RWPE2 (cell line): ENCODE results near the gene STEAP3.

ENCODE experiments used
- ATAC-seq: fragments of 200-7000 bp; cut with Tn5 transposase; 3 replicates; pipeline ENCODE4 v1.9.1; 2021; ENCODE audit warnings: low read depth
- DNase-seq: peaks from one replicate; pipeline ENCODE4 v3.0.0-alpha.2; 2020; ENCODE audit warnings: low spot score
- H3K27ac ChIP-seq: fragments of 450-650 bp; 2 replicates; pipeline ENCODE4 v1.5.1; 2017; ENCODE audit warnings: mild to moderate bottlenecking; ENCODE audit not compliant: poor library complexity, severe bottlenecking
- H3K27me3 ChIP-seq: fragments of 250-450 bp; sonication (Bioruptor Pico); 2 replicates; pipeline ENCODE4 v1.5.1; 2021; ENCODE audit warnings: mild to moderate bottlenecking, moderate library complexity; ENCODE audit not compliant: insufficient read depth, poor library complexity, severe bottlenecking
- H3K36me3 ChIP-seq: fragments of 250-450 bp; sonication (Bioruptor Pico); 2 replicates; pipeline ENCODE4 v1.5.1; 2020; ENCODE audit warnings: low read depth, mild to moderate bottlenecking, moderate library complexity
- H3K4me1 ChIP-seq: fragments of 250-450 bp; sonication (Bioruptor Pico); 2 replicates; pipeline ENCODE4 v1.5.1; 2021; ENCODE audit warnings: mild to moderate bottlenecking, moderate library complexity; ENCODE audit not compliant: insufficient read depth, poor library complexity, severe bottlenecking
- H3K4me3 ChIP-seq: fragments of 250-450 bp; sonication (Bioruptor Pico); 2 replicates; pipeline ENCODE4 v1.5.1; 2021; ENCODE audit warnings: mild to moderate bottlenecking, moderate library complexity; ENCODE audit not compliant: severe bottlenecking
- H3K9me3 ChIP-seq: fragments of 250-450 bp; sonication (Bioruptor Pico); 2 replicates; pipeline ENCODE4 v1.5.1; 2021; ENCODE audit warnings: mild to moderate bottlenecking, moderate library complexity; ENCODE audit not compliant: severe bottlenecking
- CTCF ChIP-seq: fragments of 450-650 bp; IDR thresholded peaks from one replicate; pipeline ENCODE4 v1.5.1; 2017; ENCODE audit warnings: mild to moderate bottlenecking, moderate library complexity; ENCODE audit not compliant: poor library complexity, severe bottlenecking

The STEAP3 gene

GRCh38 chr2:119192893-119193292 lies 30.7 kb upstream of the STEAP3 start:
- Histone ChIP-seq H3K4me1 (peaks cover 15% of the 10 kb centered on the region), H3K4me3 (no peak overlapping the region), H3K36me3 (no peaks in the 10 kb centered on the region), H3K27ac (no peak overlapping the region), H3K9me3 (no peaks in the 10 kb centered on the region), H3K27me3 (no peaks in the 10 kb centered on the region)
- no peak for TF ChIP-seq CTCF
- DNase-seq (no peak), ATAC-seq (no peak)

- Histone ChIP-seq H3K27ac (no peak overlapping the region), H3K4me1 (peaks cover 15% of the 10 kb centered on the region), H3K36me3 (no peaks in the 10 kb centered on the region), H3K4me3 (no peak overlapping the region), H3K27me3 (no peaks in the 10 kb centered on the region), H3K9me3 (no peaks in the 10 kb centered on the region)
- TF ChIP-seq CTCF, result no peak
- DNase-seq (no peak), ATAC-seq (no peak)
Measured at GRCh38 chr2:119195001-119195400, 28.6 kb upstream of the STEAP3 start.

DNA sequence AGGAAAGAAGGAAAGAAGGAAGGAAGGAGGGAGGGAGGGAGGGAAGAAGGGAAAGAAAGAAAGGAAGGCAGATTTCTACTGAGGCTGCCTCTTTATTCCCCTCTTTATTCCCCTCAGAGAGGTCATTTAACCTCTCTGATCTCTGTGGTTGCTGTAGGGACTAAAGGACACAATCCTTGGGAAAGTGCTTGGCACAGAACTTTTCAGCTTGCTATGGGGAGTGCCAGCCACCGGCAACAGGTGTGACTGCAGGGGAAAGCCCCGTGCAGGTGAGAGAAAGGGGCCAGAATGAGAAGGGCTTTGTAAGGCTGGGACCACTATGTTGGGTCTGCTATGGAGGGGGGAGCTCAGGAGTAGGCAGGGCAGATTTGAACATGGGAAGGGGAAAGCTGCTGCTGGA lies 27.7 kb upstream of the STEAP3 start:
- no peak overlapping the region for H3K4me3 ChIP-seq
- DNase-seq (no peak), ATAC-seq (peak; percentile 22; the same call in 2 of the 3 replicates)
- H3K27me3 ChIP-seq, result no peaks in the 10 kb centered on the region
- no peaks in the 10 kb centered on the region for H3K36me3 ChIP-seq
- no peak for TF ChIP-seq CTCF
- peaks cover 15% of the 10 kb centered on the region for H3K4me1 ChIP-seq
- peak overlapping the region; percentile 40 for H3K27ac ChIP-seq
- H3K9me3 ChIP-seq, result no peaks in the 10 kb centered on the region

DNA sequence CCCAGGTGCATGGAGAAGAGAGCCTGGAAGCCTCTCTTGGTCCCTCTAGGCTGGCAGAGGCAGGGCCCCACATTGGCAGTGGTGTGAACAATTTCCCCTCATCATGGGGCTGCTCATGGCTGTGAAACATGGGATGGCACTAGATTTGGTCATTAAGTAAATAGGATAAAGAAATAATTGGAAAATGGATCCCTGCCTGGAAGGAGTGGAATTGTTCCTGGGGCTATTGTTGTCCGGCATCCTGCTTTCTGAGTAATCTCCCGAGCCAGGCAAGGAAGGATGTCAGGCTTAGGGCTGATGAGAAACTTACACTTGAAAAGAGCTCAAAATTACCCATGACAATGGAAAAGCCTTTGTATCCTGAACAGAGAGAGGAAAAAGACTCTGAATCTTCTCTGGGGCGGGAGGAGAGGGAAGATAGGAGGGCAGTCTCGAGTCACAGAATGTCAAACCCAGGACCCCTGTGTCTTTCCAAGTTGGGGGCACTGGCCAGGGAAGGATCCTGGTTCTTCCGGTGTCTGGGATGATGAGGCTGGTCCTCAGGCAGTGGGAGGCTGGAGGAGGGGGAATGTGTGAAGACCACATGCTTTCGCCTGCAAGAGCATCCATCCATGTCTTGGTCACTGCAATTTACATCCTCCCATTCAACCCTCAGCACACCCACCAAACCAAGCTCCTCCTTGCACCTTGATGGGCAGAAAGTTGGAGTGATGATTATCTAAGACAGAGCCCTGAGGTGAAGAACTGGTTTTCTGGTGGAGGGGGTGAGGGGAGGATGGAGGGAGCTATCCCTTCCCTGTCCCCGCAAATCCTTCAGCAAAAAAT lies 27.1 kb upstream of the STEAP3 start:
- peak; percentile 84 for ATAC-seq
- Histone ChIP-seq H3K4me3 (no peak overlapping the region), H3K4me1 (peaks cover 15% of the 10 kb centered on the region), H3K36me3 (no peaks in the 10 kb centered on the region), H3K27me3 (no peaks in the 10 kb centered on the region), H3K9me3 (no peaks in the 10 kb centered on the region), H3K27ac (peak overlapping the region; percentile 40)
- no peak for TF ChIP-seq CTCF
- DNase-seq, result no peak

- Histone ChIP-seq H3K27me3 (no peaks in the 10 kb centered on the region), H3K27ac (no peak overlapping the region), H3K9me3 (no peaks in the 10 kb centered on the region), H3K4me1 (peaks cover 15% of the 10 kb centered on the region), H3K36me3 (no peaks in the 10 kb centered on the region), H3K4me3 (no peak overlapping the region)
- no peak for TF ChIP-seq CTCF
- ATAC-seq, result no peak
- DNase-seq, result no peak
Measured at GRCh38 chr2:119197126-119197405, 26.6 kb upstream of the STEAP3 start.
